ENCODE measurements around the gene ITGB3. TPM values are rescaled to one million over a fixed set of nuclear protein-coding genes. Genes with fewer than 3 reads are reported as not detected.

The ITGB3 gene
- total and polyA plus RNA-seq, 9 of the 15 experiments (the other 6 are each of a cell fraction or from before 2014, with no cell fraction given): 0.08 to 2.6 (median 0.62) TPM; not detected in 1

GRCh38 chr17:47292206-47292605 lies 38.6 kb downstream of the ITGB3 start:
- ATAC-seq (no peak), DNase-seq (ENCODE audit: extremely low read depth in 1 of 4, low spot score in 3 of 4) (no peak), FAIRE-seq (no peak)
- Histone ChIP-seq H3K4me1 (replicated peaks in 1 of 2; ENCODE audit: control insufficient read depth in 2 of 2, insufficient read depth in 2 of 2, low read length in 2 of 2) (peaks cover 51 to 58% of the 10 kb centered on the region in 2 experiments), H3K27me3 (ENCODE audit: control insufficient read depth in 2 of 2, insufficient read depth in 2 of 2, low read length in 2 of 2) (no peaks in the 10 kb centered on the region), H4K20me1 (replicated peaks; ENCODE audit: control insufficient read depth, insufficient read depth, low read length) (no peaks in the 10 kb centered on the region), H3K27ac (ENCODE audit: extremely low read depth, low read depth, low read length) (peak overlapping the region; percentile 50; the same call in 2 of the 3 replicates), H3K9me1 (ENCODE audit: control insufficient read depth, insufficient read depth, low read length) (peaks cover 7% of the 10 kb centered on the region), H2AFZ (ENCODE audit: low read depth, low read length) (peak overlapping the region; percentile 80), H3K36me3 (ENCODE audit: control insufficient read depth, insufficient read depth, low read length) (no peaks in the 10 kb centered on the region), H3K4me3 (no peak overlapping the region), H3K9me3 (replicated peaks; ENCODE audit: control insufficient read depth, insufficient read depth, low read depth, low read length) (no peaks in the 10 kb centered on the region), H3K9ac (ENCODE audit: insufficient read depth in 1 of 2, low read depth in 2 of 2, low read length in 2 of 2) (peak overlapping the region; percentile 35 to 72; a peak in 3 of 4 replicates), H3K79me2 (ENCODE audit: control insufficient read depth, insufficient read depth, low read length) (no peaks in the 10 kb centered on the region), H3K4me2 (ENCODE audit: insufficient read depth, low read length) (peak overlapping the region; percentile 67; the same call in 1 of the 2 replicates)
- TF ChIP-seq TCF15 (CRISPR knock-in tag; IDR thresholded peaks at IDR 0.05): no peak
- TF ChIP-seq NR4A1 (CRISPR knock-in tag; IDR thresholded peaks at IDR 0.05): no peak
- peak; percentile 30; the same call in 1 of the 2 replicates for TF ChIP-seq NR4A1 (tag; IDR thresholded peaks at IDR 0.05)
- TF ChIP-seq NELFE (IDR thresholded peaks at IDR 0.05; ENCODE audit: insufficient read depth, insufficient read length): no peak
- no peak for TF ChIP-seq BRF2 (IDR thresholded peaks at IDR 0.05; ENCODE audit: borderline replicate concordance, insufficient read depth, insufficient read length)
- peak; percentile 45; the same call in 1 of the 2 replicates for TF ChIP-seq ZFX (CRISPR knock-in tag; IDR thresholded peaks at IDR 0.05)
- no peak for TF ChIP-seq GTF2E2 (tag; IDR thresholded peaks at IDR 0.05)
- no peak for TF ChIP-seq ZNF830 (CRISPR knock-in tag; IDR thresholded peaks at IDR 0.05)
- TF ChIP-seq FUS (optimal IDR thresholded peaks at IDR 0.05; ENCODE audit: low read depth, low read length): no peak
- TF ChIP-seq FOXA3 (CRISPR knock-in tag; conservative IDR thresholded peaks at IDR 0.05 in 1 of 2, IDR thresholded peaks at IDR 0.05 in 1 of 2): 0 out of 4 replicates have a peak, but pooled peaks of 1 of the 2 experiments have one; percentile 16
- no peak for TF ChIP-seq SRSF7 (optimal IDR thresholded peaks at IDR 0.05; ENCODE audit: low read depth, low read length)
- no peak for TF ChIP-seq ZHX1 (conservative IDR thresholded peaks at IDR 0.05; ENCODE audit: low read length)
- WGBS (ENCODE audit: insufficient coverage, low coverage, missing lambda C conversion rate): 89% methylated on average over 12 of the region's 14 CpGs
- no TSS peak for BruUV-seq (replicated peaks)
- intact Hi-C loops (cut with micrococcal nuclease) (loop anchor here (5.0 kb wide), 1 partner anchor 35 kb away; no protein-coding TSS in a partner anchor), in situ Hi-C loops (cut with MboI) (no loop called here)
- ChIA-PET POLR2A (interaction anchor here (0.6 to 3.6 kb wide), 7 partner anchors 8 to 52 kb away, joined by 3 to 18 read pairs (median 4); no protein-coding TSS in a partner anchor), CTCF (ENCODE audit: low intra/inter-chr PET ratio) (no interaction called here)
